ENCODE results near the gene ZBTB43.
A peak's percentile ranks its signal among the peaks of the same experiment; 100 is the strongest.

Gene ZBTB43

DNA sequence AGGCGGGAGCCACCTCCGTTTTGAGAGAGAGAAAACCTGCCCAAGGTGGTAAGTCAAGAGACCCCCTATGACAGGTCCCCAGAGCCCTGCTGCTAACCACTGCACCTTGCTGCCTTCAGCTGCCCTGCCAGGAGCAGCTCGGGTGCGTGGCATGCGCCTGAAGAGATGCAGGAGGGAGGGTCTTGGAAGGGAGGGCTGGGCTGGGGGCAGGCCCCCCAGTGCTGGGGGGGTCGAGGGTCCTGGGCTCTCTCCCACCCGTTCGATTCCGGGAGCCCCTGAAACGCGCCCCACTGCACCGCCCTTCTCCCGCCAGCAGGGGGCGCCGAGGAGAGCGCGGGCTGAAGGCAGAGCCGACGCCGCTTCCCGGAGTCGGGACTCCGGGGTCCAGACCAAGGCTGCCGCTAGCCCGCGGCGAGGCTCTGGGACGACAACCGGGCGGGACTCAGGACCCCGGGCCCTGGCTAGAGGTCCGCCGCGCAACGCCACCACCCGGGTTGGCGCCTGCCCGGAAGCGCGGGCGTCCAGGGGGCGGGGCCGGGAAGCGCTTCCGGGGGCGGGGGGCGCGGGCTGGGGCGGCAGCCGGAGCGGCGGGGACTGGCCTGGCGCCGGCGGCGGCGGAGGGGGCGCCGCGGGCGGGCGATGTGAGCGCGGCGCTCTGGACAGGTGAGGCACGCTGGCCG, 55.4 kb downstream of the ZBTB43 start, which contains the start of gene ZBTB34:
TSS of gene ZBTB34 (plus strand) at position 563 of the 680 bp plus-strand sequence. CDS start 18,761 bp downstream, outside the sequence.
- peak; percentile 72 to 79 for DNase-seq

GRCh38 chr9:126860757-126861466, 56.1 kb downstream of the ZBTB43 start:
- no peak for DNase-seq

DNA sequence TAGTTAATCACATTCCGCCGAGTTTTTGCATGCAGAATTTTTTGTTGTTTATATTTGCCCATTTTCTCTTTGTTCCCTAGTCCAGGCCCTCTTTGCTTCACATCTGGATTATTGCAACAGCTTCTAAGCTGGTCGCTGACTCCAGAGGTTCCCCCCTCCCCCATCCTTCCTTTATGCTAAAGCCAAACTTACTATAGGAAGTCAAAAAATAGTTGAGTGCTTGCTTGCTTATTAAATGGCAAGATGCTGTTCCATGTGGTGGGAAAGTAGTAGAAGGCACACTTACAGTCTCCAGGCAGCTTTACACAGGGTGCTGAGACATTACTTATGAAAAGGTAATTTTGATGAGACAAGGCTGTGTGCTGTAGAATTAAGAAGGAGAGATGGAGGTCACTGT, 56.9 kb downstream of the ZBTB43 start:
- peak in 1 of 2 donors; percentile 14 for DNase-seq

- no peak for DNase-seq
Measured at GRCh38 chr9:126862104-126862761, 57.4 kb downstream of the ZBTB43 start.

- no peak for DNase-seq
Measured at GRCh38 chr9:126864771-126865170, 59.9 kb downstream of the ZBTB43 start.

DNA sequence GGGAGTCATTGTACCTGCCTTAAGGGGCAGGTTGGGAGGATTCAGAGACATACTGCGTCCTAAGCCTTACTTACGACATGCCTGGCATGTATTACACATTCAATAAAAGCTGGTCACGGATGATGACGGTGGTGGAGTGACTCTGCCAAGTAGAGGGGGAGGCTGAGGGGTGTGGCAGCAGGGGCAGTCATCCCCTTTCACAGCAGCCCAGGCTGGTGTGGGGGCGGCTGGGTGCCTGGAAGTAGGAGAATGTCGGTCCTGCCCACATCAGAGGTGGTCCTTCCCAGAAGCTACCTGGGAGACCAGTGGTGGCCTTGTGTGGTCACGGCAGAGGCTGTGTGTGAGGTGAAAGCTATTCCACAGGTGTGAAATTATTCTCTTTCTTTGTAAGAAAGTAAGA, 64.5 kb downstream of the ZBTB43 start:
- DNase-seq = no peak

DNA sequence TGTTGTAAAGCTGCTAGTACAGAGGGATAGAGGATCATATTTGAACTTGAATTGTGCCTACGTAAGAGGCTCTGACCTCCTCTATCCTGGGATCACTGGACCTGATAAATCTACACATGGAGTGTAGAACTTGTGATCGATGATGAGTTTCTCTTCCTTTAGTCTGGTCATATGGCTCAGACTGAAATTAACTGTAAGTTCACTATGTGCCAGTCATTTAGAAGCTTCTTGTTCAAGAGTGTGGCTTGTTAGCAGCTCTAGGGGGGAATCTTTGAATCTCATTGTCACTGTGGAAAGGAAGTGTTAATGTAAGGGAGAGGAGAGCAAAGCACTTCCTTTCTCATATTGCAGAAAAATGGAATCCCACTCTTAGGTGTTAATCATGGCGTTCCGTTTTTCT, 67.7 kb downstream of the ZBTB43 start:
- DNase-seq = no peak

- DNase-seq = no peak
Measured at GRCh38 chr9:126874546-126875314, 69.9 kb downstream of the ZBTB43 start.

DNA sequence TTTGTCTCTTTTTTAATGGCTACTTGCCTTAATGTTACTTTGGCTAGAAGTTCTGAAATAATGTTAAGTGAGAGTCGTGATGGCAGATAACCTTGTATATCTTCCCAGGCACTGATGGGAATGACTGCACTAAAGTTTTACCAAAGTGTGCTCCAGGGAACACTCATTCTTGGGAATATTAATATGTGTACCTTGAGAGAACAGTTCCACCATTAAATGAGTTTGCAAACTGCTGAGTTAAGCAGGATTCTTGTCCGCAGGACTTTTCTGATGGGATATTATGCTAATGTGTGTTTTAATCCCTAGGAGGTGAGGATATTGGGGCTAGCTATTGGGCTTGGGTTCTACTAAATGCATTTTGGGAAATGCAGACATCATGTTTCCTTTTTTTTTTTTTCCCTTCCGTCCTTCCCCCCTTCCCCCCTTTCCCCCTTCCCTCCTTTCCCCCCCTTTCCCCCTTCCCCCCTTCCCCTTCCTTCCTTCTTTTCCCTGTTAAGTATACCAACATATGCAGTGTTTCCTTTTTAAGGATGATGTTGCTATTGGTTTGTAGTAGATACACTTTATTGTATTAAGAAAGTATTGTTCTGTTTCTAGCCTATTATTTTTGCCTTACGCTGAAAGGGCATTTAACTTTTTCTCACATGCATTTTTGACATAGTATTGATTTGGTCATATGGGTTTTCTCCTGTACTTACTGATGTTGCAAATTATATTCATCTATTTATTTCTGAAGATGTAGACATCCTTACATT, 71.1 kb downstream of the ZBTB43 start:
- DNase-seq = no peak

DNA sequence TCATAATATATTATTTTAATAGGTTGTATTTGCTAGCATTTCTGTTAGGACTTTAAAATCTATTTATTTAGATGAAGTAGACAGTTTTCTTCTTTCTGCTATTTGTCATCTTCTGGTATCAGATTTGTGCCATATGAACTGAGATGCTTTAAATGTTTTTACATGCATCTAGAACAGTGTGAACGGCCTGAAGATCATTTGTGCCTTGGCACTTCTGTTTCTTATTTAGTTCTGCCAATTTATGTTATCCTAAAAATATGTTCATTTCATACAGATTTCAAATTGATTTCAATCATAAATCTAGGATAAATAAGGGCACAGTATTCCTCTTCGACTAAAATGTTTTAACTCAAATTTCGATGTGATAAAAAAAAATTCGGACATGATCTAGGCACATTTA, 71.7 kb downstream of the ZBTB43 start:
- no peak for DNase-seq

GRCh38 chr9:126877418-126877817, 72.6 kb downstream of the ZBTB43 start:
- DNase-seq = peak; percentile 18 to 19

DNA sequence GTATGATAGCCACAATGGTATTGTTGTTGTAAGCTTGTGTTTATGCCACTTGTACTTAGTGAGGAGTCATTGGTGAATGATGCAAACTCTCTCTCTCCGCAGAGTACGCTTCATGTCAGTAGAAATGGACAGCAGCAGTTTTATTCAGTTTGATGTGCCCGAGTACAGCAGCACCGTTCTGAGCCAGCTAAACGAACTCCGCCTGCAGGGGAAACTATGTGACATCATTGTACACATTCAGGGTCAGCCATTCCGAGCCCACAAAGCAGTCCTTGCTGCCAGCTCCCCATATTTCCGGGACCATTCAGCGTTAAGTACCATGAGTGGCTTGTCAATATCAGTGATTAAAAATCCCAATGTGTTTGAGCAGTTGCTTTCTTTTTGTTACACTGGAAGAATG, 74.4 kb downstream of the ZBTB43 start:
- DNase-seq = no peak

- no peak for DNase-seq
Measured at GRCh38 chr9:126880226-126880946, 75.5 kb downstream of the ZBTB43 start.

- no peak for DNase-seq
Measured at GRCh38 chr9:126880947-126881332, 76.1 kb downstream of the ZBTB43 start.

- DNase-seq = no peak
Measured at GRCh38 chr9:126882746-126883145, 77.9 kb downstream of the ZBTB43 start.

DNA sequence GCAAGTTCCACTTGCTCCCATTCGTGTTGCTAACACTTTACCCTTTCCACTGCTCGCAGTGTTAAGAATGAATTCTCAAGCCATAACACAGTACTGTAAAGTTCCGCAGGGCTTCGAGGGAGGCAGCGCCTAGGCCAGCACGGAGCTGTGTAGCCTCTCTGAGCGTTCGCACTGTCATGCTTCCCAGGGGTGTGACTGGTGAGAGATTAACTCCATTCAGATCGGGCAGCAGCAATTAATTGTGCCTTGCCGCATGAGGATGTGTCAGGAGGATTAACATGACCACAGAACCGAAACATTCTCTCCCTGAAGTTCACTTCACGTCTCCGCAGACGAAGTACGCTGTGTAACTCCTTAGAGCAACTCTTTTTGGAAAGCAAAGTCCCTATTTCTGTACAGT, 78.8 kb downstream of the ZBTB43 start:
- no peak for DNase-seq

GRCh38 chr9:126885131-126885641, 80.3 kb downstream of the ZBTB43 start:
- DNase-seq = no peak

- no peak for DNase-seq
Measured at GRCh38 chr9:126886034-126886822, 81.4 kb downstream of the ZBTB43 start.

DNA sequence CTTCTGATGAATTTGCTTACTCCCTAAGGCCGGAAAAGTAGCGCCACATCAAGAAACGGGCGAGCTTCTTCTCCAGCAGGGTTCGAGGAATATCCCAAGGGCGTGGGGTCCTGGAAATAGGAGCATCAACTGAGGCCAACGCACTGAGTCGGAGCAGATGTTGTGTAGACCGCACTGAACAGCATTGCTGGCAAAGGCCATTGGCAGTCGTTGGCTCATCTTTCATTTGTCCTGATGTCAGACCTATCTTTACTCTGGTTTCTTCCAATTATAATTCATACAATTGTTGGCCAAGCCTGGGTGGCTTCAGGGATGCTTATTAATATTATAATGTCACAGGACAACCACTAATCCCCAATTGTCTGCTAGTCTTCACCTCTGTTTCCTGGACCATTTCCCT, 82.1 kb downstream of the ZBTB43 start:
- no peak for DNase-seq
